NOMO-1 treated with dmso at 0.1 percent for 144 hours (cell line): Measurements from ENCODE around the gene NPM1.
"Not testable (repeated sequence)": the region's sequence is repeated elsewhere in the genome, so short reads cannot be mapped to it uniquely, and the experiment has no call there.

Source experiments
- DNase-seq: peaks from one replicate; lab custom pipeline; 2025; ENCODE audit not compliant: unreplicated experiment; lab: John Stamatoyannopoulos, UW

NPM1 gene

GRCh38 chr5:171384999-171385398, 2.6 kb upstream of the NPM1 start:
- DNase-seq: not testable (repeated sequence)

GRCh38 chr5:171386006-171386671, 1.5 kb upstream of the NPM1 start:
- DNase-seq: no peak

GRCh38 chr5:171386861-171387344, 746 bp upstream of the NPM1 start:
- no peak for DNase-seq

GRCh38 chr5:171387970-171388815, 544 bp downstream of the NPM1 start:
- peak; percentile 61 for DNase-seq

DNA sequence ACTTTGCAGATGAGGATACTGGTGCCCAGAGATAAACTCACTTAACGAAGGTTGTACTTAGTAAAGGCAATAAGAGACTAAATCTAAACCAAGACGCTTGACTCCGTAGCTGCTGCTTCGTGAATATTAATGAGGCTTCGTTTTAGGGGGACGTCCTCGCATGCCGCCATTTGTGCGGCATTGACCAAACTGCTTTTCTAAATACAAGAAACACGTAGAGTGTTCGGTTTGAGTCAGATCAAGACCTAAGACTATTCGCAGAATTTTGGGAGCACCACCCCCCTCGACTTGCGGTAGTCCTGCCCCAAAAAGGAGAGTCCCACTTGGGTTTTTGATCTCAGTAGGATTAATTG, 1.1 kb downstream of the NPM1 start:
- DNase-seq: no peak

DNA sequence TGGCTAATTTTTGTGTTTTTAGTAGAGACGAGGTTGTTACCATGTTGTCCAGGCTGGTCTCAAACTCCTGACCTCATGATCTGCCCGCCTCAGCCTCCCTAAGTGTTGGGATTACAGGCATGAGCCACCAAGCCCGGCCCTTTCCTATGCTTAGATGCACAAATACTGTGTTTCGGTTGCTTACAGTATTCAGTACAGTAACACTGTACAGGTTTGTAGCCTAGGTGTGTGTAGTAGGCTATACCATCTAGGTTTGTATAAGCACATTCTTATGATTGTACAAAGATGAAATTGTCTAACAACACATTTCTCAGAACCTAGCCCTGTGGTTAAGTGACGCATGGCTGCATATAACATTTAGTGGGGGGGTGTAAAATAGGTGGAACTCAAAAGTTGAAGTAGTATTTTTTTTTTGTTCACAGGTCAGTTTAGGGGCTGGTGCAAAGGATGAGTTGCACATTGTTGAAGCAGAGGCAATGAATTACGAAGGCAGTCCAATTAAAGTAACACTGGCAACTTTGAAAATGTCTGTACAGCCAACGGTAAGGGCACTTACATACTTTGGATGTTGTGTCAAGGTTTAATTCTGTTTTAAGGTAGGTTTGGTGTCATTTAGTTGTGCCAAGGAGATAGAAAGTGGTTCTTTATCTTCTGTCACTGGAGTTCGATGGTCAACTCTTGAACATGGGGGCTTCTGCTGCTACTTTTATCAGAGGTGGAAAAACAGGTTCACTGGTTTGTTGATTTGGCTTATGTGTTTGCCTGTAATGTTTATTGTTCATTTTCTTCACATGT, 3.4 kb downstream of the NPM1 start:
- no peak for DNase-seq

- no peak for DNase-seq
Observed at GRCh38 chr5:171391996-171392577, 4.4 kb downstream of the NPM1 start.

GRCh38 chr5:171392585-171393159, 5.0 kb downstream of the NPM1 start:
- DNase-seq: no peak

- no peak for DNase-seq
Observed at GRCh38 chr5:171395042-171395441, 7.4 kb downstream of the NPM1 start.

DNA sequence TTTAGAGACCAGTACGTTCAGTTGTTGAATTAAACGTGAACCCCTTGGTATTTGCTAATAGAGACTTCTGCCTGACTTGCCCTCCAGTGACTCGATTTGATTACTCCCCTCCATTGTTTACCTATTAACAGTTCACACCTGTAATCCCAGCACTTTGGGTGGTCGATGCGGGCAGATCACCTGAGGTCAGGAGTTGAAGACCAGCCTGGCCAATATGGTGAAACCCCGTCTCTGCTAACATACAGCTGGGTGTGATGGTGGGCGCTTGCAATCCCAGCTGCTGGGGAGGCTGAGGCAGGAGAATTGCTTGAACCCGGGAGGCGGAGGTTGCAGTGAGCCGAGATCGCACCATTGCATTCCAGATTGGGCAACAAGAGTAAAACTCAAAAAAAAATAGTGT, 8.9 kb downstream of the NPM1 start:
- DNase-seq: not testable (repeated sequence)

DNA sequence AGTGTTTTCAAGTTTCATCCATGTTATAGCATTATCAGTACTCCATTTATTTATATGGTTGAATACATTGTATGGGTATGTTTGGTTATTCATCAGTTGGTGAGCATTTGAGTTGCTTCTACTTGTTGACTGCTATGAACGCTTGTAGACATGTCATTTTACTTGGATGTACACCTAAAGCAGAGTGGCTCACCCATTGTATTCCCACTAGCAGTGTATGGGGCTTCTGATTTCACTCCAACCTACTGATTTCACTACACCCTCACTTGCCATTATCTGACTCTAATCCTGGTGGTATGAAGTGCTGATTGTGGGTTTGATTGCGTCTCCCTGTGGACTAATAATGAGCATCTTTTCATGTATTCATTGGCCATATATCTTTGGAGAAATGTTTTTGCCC, 9.5 kb downstream of the NPM1 start:
- no peak for DNase-seq

DNA sequence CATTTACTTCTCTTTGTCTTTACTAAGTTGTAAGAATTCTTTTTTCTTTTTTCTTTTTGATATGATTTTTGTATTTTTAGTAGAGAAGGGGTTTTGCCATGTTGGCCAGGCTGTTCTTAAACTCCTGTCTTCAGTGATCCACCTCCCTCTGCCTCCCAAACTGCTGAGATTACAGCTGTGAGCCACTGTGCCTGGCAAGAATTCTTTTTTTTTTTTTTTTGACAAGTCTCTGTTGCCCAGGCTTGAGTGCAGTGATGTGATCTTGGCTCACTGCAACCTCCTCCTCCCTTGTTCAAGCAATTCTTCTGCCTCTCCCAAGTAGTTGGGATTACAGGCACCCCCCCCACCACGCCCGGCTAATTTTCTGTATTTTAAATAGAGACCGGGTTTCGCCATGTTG, 9.9 kb downstream of the NPM1 start:
- DNase-seq: no peak

- not testable (repeated sequence) for DNase-seq
Observed at GRCh38 chr5:171398660-171399059, 11.0 kb downstream of the NPM1 start.

DNA sequence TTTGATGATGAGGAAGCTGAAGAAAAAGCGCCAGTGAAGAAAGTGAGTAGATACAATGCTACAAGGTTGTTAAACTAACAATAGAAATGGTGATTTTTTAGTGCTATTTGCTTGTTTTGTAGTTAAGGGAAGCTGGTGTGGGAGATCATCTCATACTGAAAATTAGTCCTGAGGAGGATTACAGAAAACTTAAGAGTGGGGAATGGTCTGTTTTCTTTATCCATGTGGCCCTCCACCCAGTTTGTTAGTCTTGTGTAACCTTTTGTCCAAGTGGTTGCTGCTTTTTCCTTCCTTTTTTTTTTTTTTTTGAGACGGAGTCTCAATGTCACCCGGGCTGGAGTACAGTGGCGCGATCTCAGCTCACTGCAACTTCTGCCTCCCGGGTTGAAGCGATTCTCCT, 12.5 kb downstream of the NPM1 start:
- no peak for DNase-seq

DNA sequence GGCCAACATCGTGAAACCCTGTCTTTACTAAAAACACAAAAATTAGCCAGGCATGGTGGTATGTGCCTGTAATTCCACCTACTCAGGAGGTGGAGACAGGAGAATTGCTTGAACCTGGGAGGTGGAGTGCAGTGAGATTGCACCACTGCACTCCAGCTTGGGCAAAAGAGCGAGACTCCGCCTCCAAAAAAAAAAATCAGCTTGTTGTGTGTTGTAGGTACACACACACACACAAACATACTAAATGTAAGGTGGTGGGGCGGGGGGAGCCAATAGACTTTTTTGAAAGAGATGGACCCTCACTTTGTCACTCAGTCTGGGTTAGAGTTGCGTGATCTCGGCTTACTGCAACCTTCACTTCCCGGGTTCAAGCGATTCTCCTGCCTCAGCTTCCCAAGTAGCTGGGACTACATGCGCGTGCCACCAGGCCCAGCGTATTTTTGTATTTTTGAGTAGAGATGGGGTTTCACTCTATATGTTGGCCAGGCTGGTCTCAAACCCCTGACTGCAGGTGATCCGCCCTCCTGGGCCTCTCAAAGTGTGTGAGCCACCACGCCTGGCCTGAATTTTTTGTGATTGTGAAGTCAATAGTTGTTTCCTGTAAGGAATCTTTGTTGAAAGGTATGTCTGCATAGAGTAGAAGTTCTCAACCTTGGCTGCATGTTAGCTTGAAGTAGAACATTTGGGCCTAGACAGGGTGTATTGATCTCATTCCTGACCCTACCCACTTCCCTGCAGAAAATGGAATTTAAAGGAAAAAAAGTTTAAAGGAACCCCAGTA, 13.7 kb downstream of the NPM1 start:
- DNase-seq: no peak

DNA sequence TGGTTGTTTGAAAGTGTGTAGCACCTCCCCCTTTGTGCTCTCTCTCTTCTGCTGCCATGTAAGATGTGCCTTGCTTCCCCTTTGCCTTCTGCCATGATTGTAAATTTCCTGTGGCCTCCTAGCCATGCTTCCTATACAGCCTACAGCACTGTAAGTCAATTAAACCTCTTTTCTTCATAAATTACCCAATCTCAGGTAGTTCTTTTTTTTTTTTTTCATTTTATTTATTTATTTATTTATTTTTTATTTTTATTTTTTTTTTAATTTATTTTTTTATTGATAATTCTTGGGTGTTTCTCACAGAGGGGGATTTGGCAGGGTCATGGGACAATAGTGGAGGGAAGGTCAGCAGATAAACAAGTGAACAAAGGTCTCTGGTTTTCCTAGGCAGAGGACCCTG, 15.1 kb downstream of the NPM1 start:
- not testable (repeated sequence) for DNase-seq

- DNase-seq: no peak
Observed at GRCh38 chr5:171405615-171406014, 18.0 kb downstream of the NPM1 start.

DNA sequence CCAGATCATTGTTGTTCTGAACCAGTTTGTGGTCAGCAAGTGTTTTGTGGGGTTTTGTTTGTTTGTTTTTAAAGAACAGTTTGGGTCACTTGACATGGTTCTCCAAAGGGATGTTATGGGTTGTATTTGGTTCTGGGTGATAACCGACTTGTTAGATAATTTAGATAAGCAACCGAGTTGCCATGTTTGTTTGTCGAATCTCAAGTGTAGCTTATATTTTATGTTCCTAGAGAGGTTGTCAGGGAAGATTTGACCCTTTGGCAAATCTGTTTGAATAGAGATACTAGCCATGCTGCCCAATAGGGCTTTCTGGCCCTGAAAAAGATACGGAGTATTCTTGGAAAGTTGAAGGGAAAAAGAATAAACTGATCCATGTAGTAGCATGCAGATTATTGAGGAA, 19.6 kb downstream of the NPM1 start:
- no peak for DNase-seq

DNA sequence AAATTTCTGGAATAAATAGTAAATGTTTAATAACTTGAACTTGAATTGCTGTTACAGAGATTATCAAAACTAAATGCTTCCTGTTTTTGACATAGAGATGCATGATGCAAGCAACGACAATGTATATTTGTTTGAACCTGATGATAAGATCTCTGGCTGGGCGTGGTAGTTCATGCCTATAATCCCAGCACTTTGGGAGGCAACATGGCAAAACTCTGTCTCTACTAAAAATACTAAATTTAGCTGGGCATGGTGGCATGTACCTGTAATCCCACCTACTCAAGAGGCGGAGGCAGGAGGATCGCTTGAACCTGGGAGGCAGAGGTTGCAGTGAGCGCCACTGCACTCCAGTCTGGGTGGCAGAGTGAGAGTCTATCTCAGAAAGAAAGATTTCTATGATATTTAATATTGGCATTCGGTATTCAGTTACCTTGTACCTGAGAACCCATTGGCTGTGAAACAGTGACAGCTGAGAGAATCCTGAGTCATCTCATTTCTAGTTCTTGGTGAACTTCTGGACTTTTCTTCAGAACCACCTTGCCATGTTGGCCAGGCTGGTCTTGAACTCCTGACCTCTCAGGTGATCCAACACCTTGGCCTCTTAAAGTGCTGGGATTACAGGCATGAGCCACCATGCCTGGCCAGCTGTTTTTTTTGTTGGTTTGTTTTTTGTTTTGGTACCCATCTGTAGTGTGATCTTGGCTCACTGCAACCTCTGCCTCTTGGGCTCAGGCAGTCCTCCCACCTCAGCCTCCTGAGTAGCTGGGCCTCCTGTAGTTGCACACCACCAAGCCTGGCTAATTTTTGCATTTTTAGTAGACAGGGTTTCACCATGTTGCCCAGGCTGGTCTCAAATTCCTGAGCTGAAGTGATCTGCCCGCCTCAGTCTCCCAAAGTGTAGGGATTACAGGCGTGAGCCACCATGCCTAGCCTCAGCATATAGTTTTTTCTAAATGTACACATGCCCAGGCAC, 21.8 kb downstream of the NPM1 start:
- no peak for DNase-seq
